ACHN (cell line): ENCODE measurements around the gene CCDC71L.
A peak's percentile ranks its signal among the peaks of the same experiment; 100 is the strongest.

Source experiments
- DNase-seq: peaks from one replicate; pipeline ENCODE4 v3.0.0-alpha.2; 2015
- in situ Hi-C: cut with HindIII; loops from 2 replicates; pipeline ENCODE4 v1.10.0; 2017; ENCODE audit warnings: low sequenced_read_pairs, low pct_ligation_motif_present, low pct_unique_long_range_greater_than_20kb

Gene CCDC71L

DNA sequence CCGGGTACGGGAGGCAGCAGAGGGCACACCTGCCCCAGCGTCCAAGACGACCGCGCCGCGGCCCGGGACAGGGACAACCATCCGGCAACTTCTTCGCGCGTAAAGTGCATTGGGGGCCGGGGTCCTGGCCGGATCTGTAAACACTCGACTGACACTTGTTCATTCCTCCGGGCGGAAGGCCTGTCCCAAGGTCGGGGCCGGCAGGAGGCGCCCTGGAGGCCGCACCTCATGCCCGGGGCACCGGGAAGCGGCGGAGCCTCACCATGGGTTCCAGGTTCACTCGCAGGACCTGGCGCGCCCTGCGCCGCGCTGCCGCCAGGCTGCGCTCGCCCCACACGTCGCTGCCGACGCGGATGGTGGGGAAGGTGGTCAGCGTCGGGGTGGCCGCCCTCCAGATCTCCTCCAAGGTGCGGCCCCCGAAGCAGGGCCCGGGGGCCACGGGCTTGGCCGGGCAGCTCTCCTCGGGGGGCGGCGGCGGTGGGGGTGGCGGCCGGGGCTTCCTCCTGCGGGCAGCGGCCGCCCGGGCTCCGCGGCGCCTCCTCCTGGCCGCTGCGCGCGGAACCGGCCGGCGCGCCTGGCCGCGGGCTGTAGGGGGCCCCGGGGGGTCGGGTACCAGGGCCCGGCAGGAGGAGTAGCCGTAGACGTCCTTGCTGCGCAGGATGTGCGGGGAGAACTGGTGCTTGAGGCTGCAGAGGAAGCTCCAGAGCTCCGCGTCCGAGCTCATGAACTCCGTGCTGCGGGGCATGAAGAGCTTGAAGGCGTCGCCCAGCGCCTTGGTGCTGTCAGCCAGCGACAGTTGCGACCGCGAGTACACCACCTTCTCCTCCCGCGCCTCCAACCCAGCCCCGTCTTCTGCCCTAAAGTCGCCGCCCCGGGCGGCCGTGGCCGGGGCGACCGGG is 746 bp downstream of the CCDC71L start:
- in situ Hi-C loops = no loop called here
- DNase-seq = peak; percentile 93

DNA sequence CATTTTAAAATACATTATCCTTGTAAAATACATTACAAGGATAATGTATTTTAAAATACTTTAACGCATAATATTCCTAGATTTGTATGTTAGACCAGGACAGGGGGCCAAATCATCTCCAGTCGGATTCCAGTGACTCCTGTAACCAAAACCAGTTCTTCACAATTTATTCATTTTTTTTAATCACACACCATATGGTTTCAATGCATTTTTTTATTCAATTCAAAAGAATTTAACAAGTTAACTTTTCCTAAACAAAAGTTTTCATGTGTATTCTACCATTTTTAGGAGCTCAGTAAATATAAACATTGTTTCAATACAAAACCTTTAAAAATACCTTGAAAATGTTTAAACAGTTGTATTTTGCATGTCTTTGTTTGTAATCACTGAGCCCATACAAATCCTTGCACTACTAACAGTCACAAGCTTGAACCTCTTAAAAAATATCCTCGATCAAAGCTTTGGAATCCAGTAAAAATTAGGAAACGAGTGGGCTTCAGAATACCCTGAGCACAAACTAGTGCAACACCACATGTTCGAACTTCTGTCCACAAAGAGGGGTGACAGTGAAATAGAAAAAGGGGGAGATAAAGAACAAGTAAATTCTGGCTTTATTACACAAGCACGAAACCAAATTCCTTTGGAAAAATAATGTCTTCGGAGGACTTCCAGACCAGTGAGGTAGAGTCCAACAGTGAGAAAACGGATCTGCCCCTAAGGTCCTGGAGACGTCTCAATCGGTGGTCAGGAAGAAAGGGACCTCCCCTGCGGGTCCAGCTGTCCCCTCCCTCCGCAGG is 1.6 kb downstream of the CCDC71L start:
- no peak for DNase-seq
- in situ Hi-C loops = no loop called here

DNA sequence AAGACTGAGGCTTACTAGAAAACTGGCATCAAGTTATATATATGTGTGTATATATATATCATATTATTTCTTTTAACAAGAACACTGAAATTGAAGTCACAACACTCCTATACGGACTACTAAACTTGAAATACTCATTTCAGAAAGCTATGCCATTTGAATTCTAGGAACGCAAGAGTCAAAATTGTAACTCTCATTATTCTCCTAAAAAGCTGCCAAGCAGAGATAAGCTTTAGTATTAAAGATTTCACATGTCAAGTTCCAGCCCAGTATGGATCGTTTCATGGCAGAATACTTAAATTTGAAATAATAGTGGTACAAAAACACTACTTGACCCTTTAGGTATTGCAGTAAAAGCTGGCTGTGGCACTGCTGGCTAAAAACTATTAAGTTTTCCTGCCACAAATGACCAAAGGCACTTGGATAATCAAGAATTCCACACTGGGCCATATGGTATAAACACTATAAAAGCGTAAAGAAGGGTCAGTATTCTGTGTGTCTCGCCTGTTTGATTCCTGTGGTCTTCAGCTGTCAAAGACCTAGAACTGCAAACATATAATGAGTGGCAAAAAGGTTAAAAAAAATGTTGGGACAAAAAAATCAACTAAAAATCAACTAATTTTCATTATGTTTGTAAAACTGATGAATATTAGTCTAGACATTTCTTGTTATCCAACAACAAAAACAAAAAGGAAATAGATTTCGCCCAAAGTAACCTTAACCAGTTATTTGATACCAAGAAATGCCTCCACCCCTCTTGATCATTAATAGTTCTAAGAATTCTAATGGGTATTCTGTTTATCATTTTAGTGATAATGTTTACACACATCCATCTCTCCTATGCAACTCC is 2.4 kb downstream of the CCDC71L start:
- DNase-seq = no peak
- in situ Hi-C loops = no loop called here

DNA sequence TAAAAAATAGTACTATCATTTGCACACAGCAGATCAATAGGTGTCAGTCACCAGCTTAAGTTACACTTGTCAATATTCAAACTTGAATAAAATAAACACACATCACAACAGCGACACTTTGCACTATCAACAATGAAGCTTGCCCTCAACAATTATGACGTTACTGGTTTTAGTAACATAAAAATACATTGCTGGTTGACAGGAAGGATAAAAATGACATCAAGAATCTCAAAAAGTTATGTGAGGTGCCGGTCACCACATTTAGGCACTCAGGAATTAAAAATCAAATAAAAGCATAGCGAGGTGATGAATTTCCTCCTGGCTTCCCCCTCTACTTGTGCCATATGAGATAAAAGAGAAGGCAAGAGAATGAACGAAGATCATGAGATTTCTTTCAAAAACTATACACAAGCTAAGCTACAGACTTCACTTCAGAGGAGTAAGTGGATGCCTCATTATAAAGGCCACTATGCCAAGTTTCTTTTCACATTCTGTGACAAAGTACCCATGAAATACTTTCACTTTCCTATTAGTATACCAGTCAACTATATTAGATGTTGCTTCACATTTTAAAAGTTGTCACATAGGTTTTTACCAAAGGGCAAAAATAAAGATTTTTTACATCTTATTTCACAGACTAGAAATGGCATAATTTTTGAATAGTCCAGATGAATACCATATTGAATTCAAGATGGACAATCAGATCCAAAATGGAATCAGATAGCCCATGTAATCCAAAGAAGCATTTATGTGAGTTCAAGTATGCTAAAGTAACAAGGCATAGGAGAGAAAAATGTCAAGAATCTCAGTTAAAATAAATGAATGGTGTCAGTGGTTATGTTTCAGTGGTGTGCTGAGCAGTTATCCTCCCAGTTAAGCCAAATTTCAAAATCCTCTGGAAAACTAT is 3.6 kb downstream of the CCDC71L start:
- in situ Hi-C loops = no loop called here
- DNase-seq = peak; percentile 49

DNA sequence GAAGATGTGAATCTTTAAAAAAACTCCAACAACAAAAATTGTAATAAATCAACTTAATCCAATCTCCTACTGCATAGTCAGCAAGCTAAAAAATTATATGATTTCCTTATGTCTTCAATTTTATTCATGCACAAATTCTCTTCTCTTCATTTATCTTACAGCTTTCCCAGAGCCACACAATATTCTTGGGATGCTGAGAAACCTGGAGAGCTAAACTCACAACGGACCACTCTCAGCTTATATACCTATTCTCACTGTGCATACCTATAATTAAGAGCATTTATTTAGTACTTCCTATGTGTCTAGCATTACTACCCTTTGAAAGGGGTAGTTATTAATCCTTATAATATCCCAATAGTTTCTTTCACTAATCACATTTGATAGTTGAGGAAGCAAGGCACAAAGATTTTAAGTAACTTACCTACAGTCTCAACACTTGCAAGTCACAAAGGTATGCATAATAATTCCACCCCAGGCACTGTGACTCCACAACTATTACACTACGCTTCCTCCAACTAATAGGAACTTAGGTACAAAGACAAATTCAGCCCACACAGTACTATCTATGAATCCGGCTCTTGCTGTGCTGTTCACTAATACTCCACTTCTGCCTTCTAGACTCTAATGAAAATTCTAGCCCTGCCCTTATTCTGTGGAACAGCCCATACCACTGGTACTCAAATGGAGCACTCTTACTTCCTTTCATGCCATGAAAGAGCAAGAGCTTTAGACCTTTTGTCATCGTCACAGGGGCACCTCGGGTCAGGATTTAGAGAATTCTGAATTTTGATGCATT is 5.1 kb downstream of the CCDC71L start:
- no peak for DNase-seq
- in situ Hi-C loops = no loop called here

DNA sequence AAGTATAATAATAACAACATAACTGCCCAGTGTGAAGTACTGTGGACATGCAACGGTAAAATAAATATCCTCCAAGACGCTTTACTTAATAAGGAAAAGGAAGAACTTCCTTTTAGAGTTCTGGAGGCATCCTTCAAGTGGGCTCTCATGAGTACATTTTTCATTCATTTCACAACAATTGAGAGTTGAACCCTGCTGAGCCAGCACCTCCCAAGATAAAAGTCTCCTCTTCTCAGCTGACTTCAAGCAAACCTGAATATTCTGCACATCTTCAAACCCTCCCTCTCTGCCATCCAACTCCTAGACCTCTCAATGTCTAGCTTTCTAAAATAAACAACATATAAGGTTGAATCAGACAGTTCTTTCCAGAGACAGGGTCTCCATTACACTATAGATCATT is 7.5 kb downstream of the CCDC71L start:
- in situ Hi-C loops = no loop called here
- DNase-seq = no peak

DNA sequence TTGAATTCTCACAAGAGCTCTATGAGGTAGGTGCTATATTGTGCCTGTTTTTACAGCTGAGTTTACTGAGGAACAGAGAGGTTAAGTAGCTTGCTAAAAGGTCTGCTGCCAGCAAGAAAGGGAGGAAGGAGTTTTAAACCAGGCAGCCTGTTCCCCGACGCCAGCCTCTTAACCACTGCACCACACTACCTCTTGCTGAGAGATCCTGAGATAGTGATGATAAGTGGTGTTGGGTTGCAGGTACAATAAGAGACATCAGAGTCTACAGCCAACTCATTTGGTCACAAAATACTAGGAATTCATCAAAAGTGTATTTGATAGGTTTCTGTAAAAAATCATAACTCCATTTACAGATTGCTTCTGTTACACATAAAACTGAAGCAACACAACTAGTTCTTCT is 8.0 kb downstream of the CCDC71L start:
- no peak for DNase-seq
- in situ Hi-C loops = no loop called here

DNA sequence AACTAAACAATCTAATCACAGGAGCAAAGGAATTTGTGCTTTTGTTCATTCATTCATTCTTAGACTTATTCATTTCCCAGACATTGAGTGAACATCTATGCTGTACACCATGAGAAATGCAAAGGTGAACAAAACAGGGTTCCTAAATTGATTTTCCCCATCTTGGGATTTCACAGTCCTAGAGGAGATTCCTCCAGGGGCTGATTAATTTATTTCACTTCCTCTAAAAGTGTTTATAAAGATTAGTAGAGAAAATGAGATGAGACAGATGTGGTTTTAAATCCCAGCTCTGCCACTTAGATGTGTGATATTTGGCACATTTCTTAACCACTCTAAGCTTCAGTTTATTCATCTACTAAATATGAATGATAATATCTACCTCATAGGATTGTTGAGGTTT is 8.9 kb downstream of the CCDC71L start:
- no peak for DNase-seq

DNA sequence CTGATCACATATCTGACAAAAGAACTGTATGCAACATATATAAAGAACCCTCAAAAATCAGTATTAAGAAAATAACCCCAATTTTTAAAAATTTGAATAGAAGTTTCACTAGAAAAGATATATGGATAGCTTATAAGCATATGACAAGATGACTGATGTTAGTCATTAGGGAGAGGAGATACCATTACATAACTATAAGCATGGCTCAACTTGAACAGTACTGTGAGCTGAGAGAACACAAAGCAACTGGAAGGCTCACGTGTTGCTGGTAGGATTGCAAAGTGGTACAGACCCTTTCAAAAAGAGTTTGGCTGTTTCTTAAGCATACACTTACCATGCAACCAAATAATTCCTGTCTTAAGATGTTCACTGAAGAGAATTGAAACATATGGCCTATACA is 14.7 kb downstream of the CCDC71L start:
- in situ Hi-C loops = no loop called here
- DNase-seq = no peak

More for the DNA sequence above, 8.9 kb downstream of the CCDC71L start:
- in situ Hi-C loops = no loop called here

DNA sequence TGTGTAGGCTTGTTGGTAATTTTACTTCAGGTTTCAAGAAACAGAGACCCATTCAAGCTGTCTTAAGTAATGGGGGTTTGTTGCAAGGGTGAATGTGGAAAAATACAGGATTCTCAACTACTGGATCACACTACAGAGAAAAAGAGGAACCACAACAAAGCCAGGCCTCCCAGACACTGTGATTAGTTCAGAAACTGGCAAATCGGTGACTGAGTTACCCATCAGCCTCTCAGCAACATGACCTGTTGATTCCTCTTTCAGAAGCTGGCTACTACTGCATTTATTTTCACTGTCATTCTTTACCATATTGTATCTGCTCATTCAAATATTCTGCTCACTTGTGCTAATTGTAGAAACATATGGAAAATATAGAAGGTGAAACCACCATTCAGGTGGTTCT is 16.0 kb downstream of the CCDC71L start:
- DNase-seq = no peak
- in situ Hi-C loops = no loop called here

DNA sequence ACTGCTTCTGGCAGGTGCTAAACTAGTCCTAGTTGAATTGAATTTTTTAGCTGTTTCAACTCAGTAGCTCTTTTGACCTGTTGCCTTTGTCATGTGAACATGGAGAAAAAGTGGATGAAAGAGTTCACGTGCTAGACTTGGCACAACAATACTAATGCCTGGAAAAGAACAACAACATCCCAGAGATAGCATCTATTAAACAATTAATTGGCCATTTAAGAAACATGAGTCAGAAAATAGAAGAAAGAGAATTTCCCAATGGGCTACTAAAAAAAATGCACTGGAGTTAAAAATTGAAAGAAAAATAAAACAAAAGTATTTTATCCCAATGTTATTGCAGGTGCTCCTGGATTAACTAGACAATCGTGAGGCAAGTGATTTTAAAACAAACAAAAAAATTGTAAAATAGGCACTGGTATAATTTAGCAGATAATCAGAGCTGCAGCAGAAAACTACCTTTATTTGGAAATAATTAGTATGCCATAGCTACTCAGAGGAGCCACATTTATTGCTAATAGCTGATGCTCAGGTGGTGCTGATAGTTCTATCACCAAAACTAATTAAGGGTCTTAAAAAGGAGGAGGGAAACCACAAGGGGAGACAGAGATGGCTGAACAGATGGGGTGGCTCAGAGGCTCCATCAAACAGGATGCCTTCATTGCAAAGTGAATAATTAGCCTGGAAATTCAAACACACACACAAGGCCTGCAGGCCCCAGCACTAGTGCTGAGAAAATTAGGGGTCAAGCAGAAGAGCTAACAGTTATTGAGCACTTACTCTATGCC is 17.6 kb downstream of the CCDC71L start:
- in situ Hi-C loops = no loop called here
- DNase-seq = no peak

DNA sequence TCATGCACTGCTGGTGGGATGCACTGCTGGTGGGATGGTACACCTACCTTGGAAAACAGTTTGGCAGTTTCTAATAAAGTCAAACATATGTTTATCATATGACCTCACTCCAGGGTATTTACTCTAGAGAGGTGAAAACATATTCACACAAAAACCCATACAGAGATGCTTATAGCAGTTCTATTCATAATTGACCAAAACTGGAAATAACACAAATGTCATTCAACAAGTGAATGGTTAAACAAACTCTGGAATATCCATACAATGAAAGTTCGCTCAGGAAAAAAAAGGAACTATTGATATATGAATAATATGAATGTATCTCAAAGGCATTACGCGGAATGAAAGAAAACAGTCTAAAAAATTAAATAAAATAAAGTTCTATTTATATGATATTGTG is 19.5 kb downstream of the CCDC71L start:
- in situ Hi-C loops = no loop called here
- DNase-seq = no peak

DNA sequence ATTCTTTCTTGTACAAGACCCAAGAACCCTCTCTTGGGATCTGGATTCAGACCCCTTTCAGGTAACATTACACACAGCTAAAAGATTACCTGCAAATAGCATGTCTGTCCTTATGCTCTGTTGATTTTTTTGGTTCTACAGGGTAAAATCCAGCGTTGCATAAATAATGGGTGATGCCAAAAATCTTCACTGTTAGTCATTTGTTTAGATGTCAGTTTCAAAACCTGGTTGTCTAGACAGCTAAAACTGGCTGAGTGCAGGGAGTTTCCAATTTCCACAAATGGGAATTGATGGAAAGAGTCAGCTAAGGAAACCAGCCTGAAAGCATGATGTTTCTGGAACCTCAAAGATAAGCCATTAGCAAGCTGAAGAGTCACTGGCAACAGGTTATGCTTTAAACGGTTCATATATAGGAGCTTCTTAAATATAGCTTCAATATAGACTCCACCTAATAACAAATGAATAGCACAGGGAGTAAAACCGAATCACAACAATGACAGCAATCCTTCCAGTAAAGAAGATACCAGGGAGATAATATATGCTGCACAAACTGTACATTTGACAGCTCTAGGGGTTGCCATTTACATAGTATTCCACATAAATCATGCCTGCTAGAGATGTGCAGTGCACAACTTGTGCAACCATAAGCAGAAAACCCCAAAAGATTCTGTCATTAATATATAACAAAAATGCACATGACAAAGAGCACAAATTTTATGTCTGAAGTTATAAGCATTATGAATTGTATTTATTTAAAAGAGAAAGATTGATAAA is 20.4 kb downstream of the CCDC71L start:
- in situ Hi-C loops = no loop called here
- no peak for DNase-seq

DNA sequence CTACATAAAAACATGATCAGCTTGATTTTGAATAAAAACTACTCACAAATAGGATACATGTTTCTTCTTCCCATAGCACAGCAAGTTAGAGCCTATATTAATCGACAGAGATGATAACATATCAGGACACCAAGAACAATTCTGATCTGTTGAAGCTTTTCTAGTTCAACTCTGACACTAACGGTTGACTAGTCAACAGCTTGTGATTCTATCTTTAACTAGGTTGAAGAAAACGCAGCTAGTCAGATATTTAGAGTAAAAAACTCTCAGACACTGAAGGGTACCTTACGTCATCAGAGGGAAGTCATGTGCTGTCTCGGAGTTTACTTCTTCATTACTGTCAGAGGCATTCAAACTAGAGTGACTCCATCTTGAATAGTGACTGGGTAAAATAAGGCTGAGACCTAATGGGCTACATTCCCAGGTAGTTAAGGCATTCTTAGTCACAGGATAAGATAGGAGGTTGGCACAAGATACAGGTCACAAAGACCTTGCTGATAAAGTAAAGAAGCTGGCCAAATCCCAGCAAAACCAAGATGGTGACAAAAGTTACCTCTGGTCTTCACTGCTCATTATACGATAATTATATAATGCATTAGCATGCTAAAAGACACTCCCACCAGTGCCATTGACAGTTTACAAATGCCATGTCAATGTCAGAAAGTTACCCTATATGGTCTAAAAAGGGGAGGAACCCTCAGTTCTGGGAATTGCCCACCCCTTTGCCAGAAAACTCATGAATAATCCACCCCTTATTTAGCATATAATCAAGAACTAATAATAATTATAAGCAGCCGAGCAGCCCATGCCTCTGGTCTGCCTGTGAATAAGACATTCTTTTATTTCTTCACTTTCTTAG is 21.3 kb downstream of the CCDC71L start:
- in situ Hi-C loops = no loop called here
- DNase-seq = no peak

DNA sequence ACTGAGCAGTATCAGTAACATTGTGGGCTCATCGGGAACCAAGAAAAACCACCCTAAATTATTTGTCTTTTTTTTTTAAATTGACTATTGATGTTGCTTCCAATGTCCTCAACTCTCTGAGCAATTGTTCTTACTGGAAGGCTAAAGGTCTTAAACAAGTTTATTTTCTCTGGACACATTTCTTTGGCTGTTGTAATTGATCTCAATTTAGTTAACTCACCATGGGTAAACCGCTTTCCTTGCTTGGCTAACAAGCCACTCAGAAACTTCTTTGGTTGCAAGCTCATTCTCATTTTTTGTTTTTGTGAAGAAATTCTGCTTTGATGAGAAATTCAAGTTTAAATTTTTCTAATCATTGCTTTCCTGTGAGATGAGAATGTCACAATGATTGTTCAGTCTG is 25.5 kb downstream of the CCDC71L start:
- in situ Hi-C loops = no loop called here
- no peak for DNase-seq
